Parathyroid adenoma (tissue), 2 donors: Measurements from ENCODE around the gene FAM111B.
"Not testable (repeated sequence)": the region's sequence is repeated elsewhere in the genome, so short reads cannot be mapped to it uniquely, and the experiment has no call there.

Source experiments
- H2AFZ ChIP-seq: fragments of 300-600 bp; sonication (generic); one replicate; pipeline ENCODE4 v1.7.0; 2017; ENCODE audit warnings: antibody characterized with exemption, mild to moderate bottlenecking
- H3K27ac ChIP-seq: fragments of 300-600 bp; sonication (generic); one replicate; pipeline ENCODE4 v1.7.0; 2017
- H3K27me3 ChIP-seq: fragments of 300-600 bp; sonication (generic); one replicate; pipeline ENCODE4 v1.7.0; 2017; ENCODE audit warnings: low read length; ENCODE audit not compliant: control insufficient read depth, insufficient read depth
- H3K36me3 ChIP-seq: fragments of 300-600 bp; sonication (generic); one replicate; pipeline ENCODE4 v1.7.0; 2017; ENCODE audit warnings: low read length; ENCODE audit not compliant: control insufficient read depth, insufficient read depth
- H3K4me1 ChIP-seq: fragments of 300-600 bp; sonication (generic); one replicate; pipeline ENCODE4 v1.7.0; 2017; ENCODE audit warnings: control low read depth
- H3K4me2 ChIP-seq: fragments of 300-600 bp; sonication (generic); one replicate; pipeline ENCODE4 v1.7.0; 2017; ENCODE audit warnings: low read length
- H3K4me3 ChIP-seq: fragments of 300-600 bp; sonication (generic); one replicate; pipeline ENCODE4 v1.7.0; 2017; ENCODE audit warnings: low read depth, low read length
- H3K79me2 ChIP-seq: fragments of 300-600 bp; sonication (generic); one replicate; pipeline ENCODE4 v1.7.0; 2017; ENCODE audit warnings: control low read depth
- H3K9ac ChIP-seq: fragments of 300-600 bp; sonication (generic); one replicate; pipeline ENCODE4 v1.7.0; 2017; ENCODE audit warnings: mild to moderate bottlenecking
- H3K9me3 ChIP-seq: fragments of 300-600 bp; sonication (generic); one replicate; pipeline ENCODE4 v1.7.0; 2017; ENCODE audit warnings: low read length; ENCODE audit not compliant: control insufficient read depth
- CTCF ChIP-seq: fragments of 300-600 bp; sonication (generic); IDR thresholded peaks from one replicate; pipeline ENCODE4 v1.7.0; 2017; ENCODE audit warnings: antibody characterized with exemption, mild to moderate bottlenecking
- donor health status: primary hyperparathyroidism.

FAM111B gene

GRCh38 chr11:59106363-59107336 lies at the start of gene FAM111B:
Gene FAM111B (plus strand): TSS chr11:59107237. CDS start chr11:59109626, 2,389 bp downstream.
- peak within 1 kb of the TSS; percentile 65 for H3K4me2 ChIP-seq
- H3K4me1 ChIP-seq: no peaks in the 10 kb centered on the region
- peak within 1 kb of the TSS; percentile 62 for H2AFZ ChIP-seq
- no peaks in the 10 kb centered on the region for H3K79me2 ChIP-seq
- H3K9ac ChIP-seq: no peak within 1 kb of the TSS
- no peaks in the 10 kb centered on the region for H3K9me3 ChIP-seq
- no peaks in the 10 kb centered on the region for H3K36me3 ChIP-seq
- peak within 1 kb of the TSS; percentile 55 for H3K4me3 ChIP-seq
- TF ChIP-seq CTCF: no peak
- H3K27me3 ChIP-seq: no peaks in the 10 kb centered on the region
- no peak within 1 kb of the TSS for H3K27ac ChIP-seq

GRCh38 chr11:59058120-59059033 lies 48.7 kb upstream of the FAM111B start:
- H3K4me2 ChIP-seq: peak overlapping the region; percentile 21
- not testable (repeated sequence) for H3K36me3 ChIP-seq, H3K9me3 ChIP-seq, H3K27me3 ChIP-seq, H3K9ac ChIP-seq, H3K79me2 ChIP-seq, H3K27ac ChIP-seq, H3K4me1 ChIP-seq
- peak overlapping the region; percentile 44 for H3K4me3 ChIP-seq
- H2AFZ ChIP-seq: peak overlapping the region; percentile 78
- TF ChIP-seq CTCF: peak; percentile 76

GRCh38 chr11:59060096-59060495 lies 46.9 kb upstream of the FAM111B start:
- not testable (repeated sequence) for H3K4me3 ChIP-seq, H3K4me1 ChIP-seq, H3K9me3 ChIP-seq, H2AFZ ChIP-seq, H3K4me2 ChIP-seq, H3K36me3 ChIP-seq, H3K9ac ChIP-seq, H3K27ac ChIP-seq, H3K27me3 ChIP-seq, H3K79me2 ChIP-seq

- Histone ChIP-seq H3K36me3 (no peaks in the 10 kb centered on the region), H3K9ac (no peak overlapping the region), H3K4me2 (no peak overlapping the region), H3K4me1 (no peaks in the 10 kb centered on the region), H3K27me3 (no peaks in the 10 kb centered on the region), H2AFZ (no peak overlapping the region), H3K27ac (no peak overlapping the region), H3K79me2 (no peaks in the 10 kb centered on the region), H3K9me3 (no peaks in the 10 kb centered on the region), H3K4me3 (no peak overlapping the region)
- no peak for TF ChIP-seq CTCF
Observed at GRCh38 chr11:59062602-59063529, 44.2 kb upstream of the FAM111B start.

- not testable (repeated sequence) for H3K36me3 ChIP-seq, H3K4me3 ChIP-seq, H3K27me3 ChIP-seq, H3K4me1 ChIP-seq, H3K79me2 ChIP-seq, H3K9ac ChIP-seq, H3K9me3 ChIP-seq, H3K4me2 ChIP-seq, H3K27ac ChIP-seq, H2AFZ ChIP-seq
Observed at GRCh38 chr11:59063996-59064727, 42.9 kb upstream of the FAM111B start.
